ENCODE results near the gene HOXA3.

The HOXA3 gene

DNA sequence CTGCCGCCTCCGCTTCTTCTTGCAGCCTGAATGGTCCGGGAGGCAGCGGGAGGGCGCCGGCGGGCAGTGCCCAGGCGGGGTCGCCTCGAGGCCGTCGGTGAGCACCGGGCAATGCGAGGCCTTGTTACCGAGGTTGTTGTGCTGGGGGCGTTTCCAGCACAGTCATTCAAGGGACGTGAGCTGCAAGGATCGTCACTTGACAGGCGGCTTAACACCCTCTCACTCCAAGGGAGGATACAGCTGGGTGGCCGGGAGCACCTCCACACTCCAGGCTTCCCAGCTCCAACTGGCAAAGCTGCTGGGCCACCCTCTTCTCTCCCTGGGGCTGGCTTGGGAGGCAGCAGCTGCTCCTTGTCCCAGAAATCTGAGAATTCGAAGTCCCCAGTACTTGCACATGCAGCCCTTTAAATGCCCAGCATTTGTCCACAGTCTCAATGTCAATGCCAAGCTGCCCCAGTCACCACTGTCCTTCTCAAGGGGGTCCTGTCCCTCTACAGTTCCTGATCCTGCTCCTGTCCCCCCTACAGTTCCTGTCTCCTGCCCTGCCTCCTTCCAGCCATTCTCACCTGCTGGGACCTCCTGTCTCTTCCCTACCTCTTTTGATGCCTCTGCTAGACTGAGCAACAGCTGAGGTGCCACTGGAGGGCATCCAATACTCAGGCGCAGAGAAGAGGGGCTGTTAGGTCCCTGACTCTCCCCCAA, 37.1 kb upstream of the HOXA3 start:
- no peak for DNase-seq

- DNase-seq: no peak
Observed at GRCh38 chr7:27188386-27189294, 36.3 kb upstream of the HOXA3 start.

- DNase-seq: no peak
Observed at GRCh38 chr7:27187475-27188385, 35.3 kb upstream of the HOXA3 start.

- no peak for DNase-seq
Observed at GRCh38 chr7:27186668-27187474, 34.5 kb upstream of the HOXA3 start.

GRCh38 chr7:27185854-27186667, 33.7 kb upstream of the HOXA3 start:
- no peak for DNase-seq

- DNase-seq: peak; percentile 67
Observed at GRCh38 chr7:27185013-27185853, 32.9 kb upstream of the HOXA3 start, which contains the start of gene HOXA11. TSS of gene HOXA11 (minus strand) at chr7:27185232. CDS start at chr7:27185144, 88 bp downstream.

DNA sequence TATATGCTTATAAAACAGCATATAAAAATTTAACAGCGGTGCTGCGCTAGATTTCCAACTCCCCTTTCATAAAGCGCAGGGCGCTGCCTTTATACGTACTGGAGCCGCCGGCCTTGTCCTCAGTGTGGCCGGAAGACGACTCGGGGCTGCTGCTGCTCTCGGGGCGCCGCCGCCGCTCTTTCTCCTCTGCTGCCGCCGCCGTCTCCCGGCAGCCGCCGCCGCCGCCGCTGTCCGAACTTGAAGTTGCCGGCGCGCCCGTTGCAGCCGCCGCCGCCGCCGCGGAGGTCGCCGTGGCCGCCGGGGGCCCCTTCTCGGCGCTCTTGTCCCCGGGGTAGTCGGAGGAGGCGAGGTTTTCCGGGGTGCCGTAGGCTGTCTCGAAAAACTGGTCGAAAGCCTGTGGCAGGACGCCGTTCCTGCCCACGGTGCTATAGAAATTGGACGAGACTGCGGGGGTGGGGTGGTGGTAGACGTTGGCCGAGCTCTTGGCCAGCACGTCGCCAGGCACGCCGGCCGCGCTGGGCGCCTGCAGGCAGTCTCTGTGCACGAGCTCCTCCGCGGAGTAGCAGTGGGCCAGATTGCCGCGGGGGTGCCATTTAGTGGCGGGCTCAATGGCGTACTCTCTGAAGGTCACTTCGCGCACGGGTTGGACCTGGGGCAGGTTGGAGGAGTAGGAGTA, 32.1 kb upstream of the HOXA3 start:
- DNase-seq: peak; percentile 25

- DNase-seq: peak; percentile 50
Observed at GRCh38 chr7:27183682-27184336, 31.4 kb upstream of the HOXA3 start.

DNA sequence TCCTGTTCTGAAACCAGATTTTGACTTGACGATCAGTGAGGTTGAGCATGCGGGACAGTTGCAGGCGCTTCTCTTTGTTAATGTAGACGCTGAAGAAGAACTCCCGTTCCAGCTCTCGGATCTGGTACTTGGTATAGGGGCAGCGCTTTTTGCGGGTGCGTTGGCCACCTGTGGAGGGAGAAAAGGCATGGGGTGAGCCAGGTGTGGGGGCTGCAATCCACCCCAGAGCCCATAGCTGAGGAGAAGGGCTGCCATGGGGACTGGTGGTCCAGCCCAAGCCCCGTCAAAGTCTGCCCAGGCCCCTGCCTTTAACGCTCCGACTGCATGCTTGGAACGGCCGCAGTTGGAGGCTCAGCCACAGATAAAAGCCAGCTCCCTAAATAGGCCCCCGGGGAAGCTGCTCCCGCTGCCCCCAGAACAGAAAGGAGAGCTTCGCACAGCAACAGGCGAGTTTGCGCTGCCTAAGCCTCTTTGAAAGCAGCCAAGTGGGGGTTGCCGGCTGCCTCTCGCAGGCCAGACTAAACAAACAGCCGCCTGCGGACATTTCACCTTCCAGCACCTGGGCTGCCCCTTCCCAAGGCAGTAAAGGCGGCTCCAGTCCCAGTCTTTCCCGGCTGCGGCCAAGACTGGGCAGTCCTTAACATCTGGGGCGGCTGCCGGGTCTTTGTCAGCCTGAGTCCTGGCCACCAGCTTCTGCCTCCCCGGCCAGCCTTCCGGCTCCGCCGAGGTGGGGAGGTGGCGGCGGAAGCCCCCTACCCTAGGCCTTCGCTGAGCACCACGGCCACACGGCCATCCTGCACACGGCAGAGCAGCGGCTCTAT, 30.7 kb upstream of the HOXA3 start:
- DNase-seq: no peak

DNA sequence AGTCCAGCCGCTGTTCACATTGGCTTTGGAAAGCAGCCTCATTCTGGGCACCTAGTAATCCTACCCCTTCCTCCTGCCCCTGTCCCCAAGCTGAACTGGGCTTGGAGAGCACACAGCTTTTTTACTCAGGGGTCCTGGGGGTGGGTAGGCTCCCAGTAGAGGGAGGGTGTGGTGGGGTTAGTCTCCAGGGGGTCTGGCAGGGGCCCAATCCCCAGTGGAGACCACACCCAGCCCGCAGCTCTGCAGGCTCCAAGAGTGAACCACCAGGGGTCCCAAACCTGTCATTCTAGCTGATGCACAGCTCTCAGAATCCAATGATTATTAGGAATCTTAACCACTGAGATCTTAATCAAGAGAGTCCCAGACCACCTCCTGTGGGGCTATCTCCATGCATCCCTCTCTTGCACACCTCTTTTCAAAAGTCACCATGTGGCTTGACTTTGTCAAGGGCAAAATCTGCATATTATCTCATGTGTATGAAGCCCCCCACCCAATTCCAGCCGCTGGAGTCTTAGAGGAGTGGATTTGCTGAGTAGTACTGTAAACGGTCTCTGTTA, 30.0 kb upstream of the HOXA3 start:
- no peak for DNase-seq

GRCh38 chr7:27181795-27182275, 29.5 kb upstream of the HOXA3 start:
- no peak for DNase-seq

DNA sequence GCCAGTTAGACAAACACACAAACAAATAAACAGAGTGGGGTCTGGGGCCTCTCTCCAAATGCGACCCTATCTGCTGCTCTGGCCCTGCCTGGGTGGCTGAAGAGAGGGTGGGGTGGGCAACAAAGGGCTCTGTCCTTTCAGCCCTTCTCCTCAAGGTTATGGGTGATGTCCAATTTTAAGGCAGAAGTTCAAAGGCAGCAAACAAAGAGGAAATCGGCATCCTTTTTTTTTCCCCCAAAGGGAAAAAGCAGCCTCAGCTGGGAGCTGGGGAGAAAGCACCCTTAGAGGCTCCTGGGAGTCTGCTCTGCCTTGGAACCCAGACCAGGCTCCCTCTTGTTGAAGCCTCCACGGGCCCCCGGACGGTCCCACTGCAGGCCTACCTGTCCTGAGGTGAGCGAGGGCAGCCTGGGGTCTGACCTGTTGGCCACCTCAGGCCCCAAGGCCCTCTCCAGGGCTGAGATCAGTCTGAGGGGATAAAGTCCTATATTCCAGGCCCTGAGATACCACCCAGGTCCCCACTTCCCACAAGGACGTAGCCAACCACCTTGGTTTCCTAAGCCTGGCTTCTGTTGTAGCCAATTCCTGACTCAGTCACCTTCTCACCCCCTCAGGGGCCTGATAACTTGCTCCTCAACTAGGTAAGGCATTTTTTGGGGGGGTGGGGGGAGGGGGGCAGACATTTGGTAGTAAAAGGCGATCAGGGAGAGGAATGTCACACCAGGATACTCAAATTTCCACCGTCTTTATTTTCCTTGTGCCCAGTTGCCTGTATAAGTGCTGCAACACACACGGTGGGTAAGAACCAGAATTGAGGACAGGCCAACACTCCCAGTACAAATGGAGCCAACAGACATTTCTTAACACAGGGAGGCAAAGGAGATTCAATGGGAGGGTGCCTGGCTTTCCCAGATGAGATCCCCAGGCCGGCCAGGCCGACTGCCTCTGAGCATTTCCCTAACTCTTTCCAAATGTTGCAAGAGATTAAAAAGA, 28.3 kb upstream of the HOXA3 start:
- no peak for DNase-seq

GRCh38 chr7:27179503-27180430, 27.4 kb upstream of the HOXA3 start:
- peak; percentile 37 for DNase-seq

DNA sequence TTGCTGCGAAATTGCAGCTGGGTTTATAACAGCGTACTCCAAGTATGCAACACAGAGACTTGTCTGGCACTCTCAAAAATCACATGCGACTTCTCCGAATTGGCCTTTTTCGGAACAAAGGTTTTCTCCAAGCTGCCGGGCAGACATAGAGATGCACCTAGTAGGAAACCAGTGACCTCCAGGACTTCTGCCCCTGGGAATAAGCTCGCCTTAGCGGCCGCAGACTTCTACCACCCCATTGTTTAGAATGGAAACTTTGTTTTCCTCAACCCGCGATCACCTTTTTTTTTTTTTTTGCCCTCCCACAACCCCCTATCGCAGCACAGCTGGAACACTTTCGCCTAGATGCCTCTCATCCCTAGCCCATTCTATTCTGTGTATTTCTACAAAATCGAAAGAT, 26.6 kb upstream of the HOXA3 start:
- DNase-seq: no peak

- no peak for DNase-seq
Observed at GRCh38 chr7:27178366-27178765, 26.0 kb upstream of the HOXA3 start.
